Liver (tissue), 3 donors: ENCODE measurements around the gene AP1S2.

Source experiments
- ATF3 ChIP-seq: IDR thresholded peaks from 2 replicates; pipeline ENCODE4 v1.6.1; 2016; ENCODE audit warnings: antibody characterized with exemption
- CTCF ChIP-seq: fragments of 150-350 bp; IDR thresholded peaks from 2 replicates; pipeline ENCODE4 v1.5.1; 2017; ENCODE audit warnings: improper control_type of control experiment, low read depth, low read length; ENCODE audit not compliant: missing input control
- EGR1 ChIP-seq, 2 donors: IDR thresholded peaks; 2 replicates each; pipeline ENCODE4 v1.6.1; 2016 to 2018; ENCODE audit warnings: antibody characterized with exemption in 2 of 2, low read depth in 2 of 2
- FOXA1 ChIP-seq: IDR thresholded peaks from 2 replicates; pipeline ENCODE4 v1.6.1; 2016; ENCODE audit warnings: antibody characterized with exemption
- GABPA ChIP-seq, 2 donors: IDR thresholded peaks in 1 of 2; conservative IDR thresholded peaks in 1 of 2; 2 replicates each; pipeline ENCODE4 v1.6.1; 2016; ENCODE audit warnings: antibody characterized with exemption in 2 of 2, mild to moderate bottlenecking in 1 of 2, moderate library complexity in 1 of 2
- JUND ChIP-seq, 2 donors: IDR thresholded peaks; 2 replicates each; pipeline ENCODE4 v1.6.1; 2016; ENCODE audit warnings: antibody characterized with exemption in 2 of 2
- MAX ChIP-seq: IDR thresholded peaks from 2 replicates; pipeline ENCODE4 v1.6.1; 2016; ENCODE audit warnings: antibody characterized with exemption
- RAD21 ChIP-seq, 2 donors: IDR thresholded peaks; 2 replicates each; pipeline ENCODE4 v1.6.1; 2016; ENCODE audit warnings: antibody characterized with exemption in 2 of 2, mild to moderate bottlenecking in 2 of 2
- REST ChIP-seq: IDR thresholded peaks from 2 replicates; pipeline ENCODE4 v1.6.1; 2016; ENCODE audit warnings: antibody characterized with exemption, mild to moderate bottlenecking
- SP1 ChIP-seq: IDR thresholded peaks from 2 replicates; pipeline ENCODE4 v1.6.1; 2018; ENCODE audit warnings: antibody characterized with exemption, mild to moderate bottlenecking
- TAF1 ChIP-seq: conservative IDR thresholded peaks from 2 replicates; pipeline ENCODE4 v1.6.1; 2016; ENCODE audit warnings: antibody characterized with exemption, mild to moderate bottlenecking
- YY1 ChIP-seq: IDR thresholded peaks from 2 replicates; pipeline ENCODE4 v1.6.1; 2016; ENCODE audit warnings: antibody characterized with exemption, mild to moderate bottlenecking
- TF ChIP-seq, protein P1 (sequence below): IDR thresholded peaks from 2 replicates; pipeline ENCODE4 v1.6.1; 2016; ENCODE audit warnings: antibody characterized with exemption
- donor health status: healthy.
- donor health status: healthy.

- TF ChIP-seq TAF1 (no peak), RAD21 (IDR thresholded peaks at IDR 0.05) (no peak), MAX (no peak), CTCF (no peak), YY1 (no peak), EGR1 (IDR thresholded peaks at IDR 0.05; ENCODE audit: low read depth in 2 of 2) (no peak), SP1 (no peak), REST (no peak), JUND (IDR thresholded peaks at IDR 0.05) (no peak), ATF3 (no peak), FOXA1 (no peak), GABPA (IDR thresholded peaks at IDR 0.05 in 1 of 2, conservative IDR thresholded peaks at IDR 0.05 in 1 of 2) (no peak)
- TF ChIP-seq, protein P1, sequence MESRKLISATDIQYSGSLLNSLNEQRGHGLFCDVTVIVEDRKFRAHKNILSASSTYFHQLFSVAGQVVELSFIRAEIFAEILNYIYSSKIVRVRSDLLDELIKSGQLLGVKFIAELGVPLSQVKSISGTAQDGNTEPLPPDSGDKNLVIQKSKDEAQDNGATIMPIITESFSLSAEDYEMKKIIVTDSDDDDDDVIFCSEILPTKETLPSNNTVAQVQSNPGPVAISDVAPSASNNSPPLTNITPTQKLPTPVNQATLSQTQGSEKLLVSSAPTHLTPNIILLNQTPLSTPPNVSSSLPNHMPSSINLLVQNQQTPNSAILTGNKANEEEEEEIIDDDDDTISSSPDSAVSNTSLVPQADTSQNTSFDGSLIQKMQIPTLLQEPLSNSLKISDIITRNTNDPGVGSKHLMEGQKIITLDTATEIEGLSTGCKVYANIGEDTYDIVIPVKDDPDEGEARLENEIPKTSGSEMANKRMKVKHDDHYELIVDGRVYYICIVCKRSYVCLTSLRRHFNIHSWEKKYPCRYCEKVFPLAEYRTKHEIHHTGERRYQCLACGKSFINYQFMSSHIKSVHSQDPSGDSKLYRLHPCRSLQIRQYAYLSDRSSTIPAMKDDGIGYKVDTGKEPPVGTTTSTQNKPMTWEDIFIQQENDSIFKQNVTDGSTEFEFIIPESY = no peak
Measured at GRCh38 chrX:15903186-15903681, 48.6 kb upstream of the AP1S2 start.
